MM.1S (cell line): ENCODE data around the gene FNDC8.

Source experiments
- CTCF ChIP-seq: fragments of 300-600 bp; sonication (generic); IDR thresholded peaks from 2 replicates; pipeline ENCODE4 v1.5.1; 2016; ENCODE audit warnings: antibody characterized with exemption, low read length, mixed read lengths
- EZH2 ChIP-seq: fragments of 300-600 bp; sonication (generic); optimal IDR thresholded peaks from 2 replicates; pipeline ENCODE3; 2017; ENCODE audit warnings: low read depth, mild to moderate bottlenecking, antibody characterized with exemption, low read length, mixed read lengths
- EZH2phosphoT487 ChIP-seq: fragments of 300-600 bp; sonication (generic); IDR thresholded peaks from 2 replicates; pipeline ENCODE4 v1.6.1; 2018; ENCODE audit warnings: antibody characterized with exemption, low read length

DNA sequence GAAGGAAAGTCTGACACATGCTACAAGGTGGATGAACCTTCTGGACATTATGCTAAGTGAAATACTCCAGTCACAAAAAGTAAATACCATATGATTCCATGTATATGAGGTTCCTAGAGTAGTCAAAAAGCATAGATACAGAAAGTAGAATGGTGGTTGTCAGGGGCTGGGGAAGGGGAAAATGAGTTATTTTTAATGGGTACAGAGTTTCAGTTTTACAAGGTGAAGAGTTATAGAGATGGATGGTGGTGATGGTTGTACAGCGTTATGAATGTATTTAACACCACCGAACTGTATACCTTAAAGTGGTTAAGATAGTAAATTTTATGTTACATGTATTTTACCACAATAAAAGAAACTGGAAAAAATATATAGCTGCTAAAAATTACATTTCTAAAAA lies 19.7 kb upstream of the FNDC8 start:
- no peak for TF ChIP-seq CTCF
- no peak for TF ChIP-seq EZH2phosphoT487
- no peak for TF ChIP-seq EZH2
